AML-193 (cell line): ENCODE measurements around the gene OPN1MW3.
"Not testable (repeated sequence)": the region's sequence is repeated elsewhere in the genome, so short reads cannot be mapped to it uniquely, and the experiment has no call there.

Experiments used
- DNase-seq, 2 experiments: peaks; one replicate each; lab custom pipeline; 2025; lab: John Stamatoyannopoulos, UW

Gene OPN1MW3

DNA sequence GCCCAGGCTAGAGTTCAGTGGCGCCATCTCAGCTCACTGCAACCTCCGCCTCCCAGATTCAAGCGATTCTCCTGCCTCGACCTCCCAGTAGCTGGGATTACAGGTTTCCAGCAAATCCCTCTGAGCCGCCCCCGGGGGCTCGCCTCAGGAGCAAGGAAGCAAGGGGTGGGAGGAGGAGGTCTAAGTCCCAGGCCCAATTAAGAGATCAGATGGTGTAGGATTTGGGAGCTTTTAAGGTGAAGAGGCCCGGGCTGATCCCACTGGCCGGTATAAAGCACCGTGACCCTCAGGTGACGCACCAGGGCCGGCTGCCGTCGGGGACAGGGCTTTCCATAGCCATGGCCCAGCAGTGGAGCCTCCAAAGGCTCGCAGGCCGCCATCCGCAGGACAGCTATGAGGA is at the start of gene OPN1MW3:
Gene OPN1MW3 (plus strand): TSS at position 301 of the 400 bp plus-strand sequence. CDS start 38 bp downstream, at position 339.
- not testable (repeated sequence) for DNase-seq

DNA sequence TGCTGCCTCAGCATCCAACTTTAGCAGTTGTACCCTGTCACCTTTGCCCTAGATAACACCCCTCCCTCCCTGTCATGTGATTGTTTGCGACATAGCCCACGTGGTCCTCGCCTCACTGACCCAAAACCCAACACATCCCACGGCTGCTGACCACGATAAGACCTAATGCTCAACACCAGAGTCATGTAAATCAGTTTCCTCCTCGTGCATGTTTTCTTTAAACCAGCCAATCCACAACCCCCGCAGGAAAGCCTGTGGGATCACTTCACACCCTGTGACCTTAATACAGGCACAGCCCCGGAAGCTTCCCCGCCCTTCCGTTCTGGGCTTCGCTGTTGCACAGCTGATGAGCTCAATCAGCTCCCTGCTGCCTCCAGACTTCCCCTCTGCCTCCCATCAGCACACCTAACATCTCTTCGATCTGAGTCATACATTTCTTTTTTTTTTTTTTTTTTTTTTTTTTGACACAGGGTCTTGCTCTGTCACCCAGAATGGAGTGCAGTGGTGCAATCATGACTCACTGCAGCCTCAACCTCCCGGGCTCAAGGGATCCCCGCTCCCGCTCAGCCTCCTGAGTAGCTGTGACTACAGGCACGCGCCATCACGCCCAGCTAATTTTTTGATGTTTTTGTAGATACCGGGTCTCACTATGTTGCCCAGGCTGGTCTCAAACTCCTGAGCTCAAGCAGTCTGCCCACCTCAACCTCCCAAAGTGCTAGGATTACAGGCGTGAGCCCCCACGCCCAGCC is 47.5 kb upstream of the OPN1MW3 start:
- DNase-seq: not testable (repeated sequence)

DNA sequence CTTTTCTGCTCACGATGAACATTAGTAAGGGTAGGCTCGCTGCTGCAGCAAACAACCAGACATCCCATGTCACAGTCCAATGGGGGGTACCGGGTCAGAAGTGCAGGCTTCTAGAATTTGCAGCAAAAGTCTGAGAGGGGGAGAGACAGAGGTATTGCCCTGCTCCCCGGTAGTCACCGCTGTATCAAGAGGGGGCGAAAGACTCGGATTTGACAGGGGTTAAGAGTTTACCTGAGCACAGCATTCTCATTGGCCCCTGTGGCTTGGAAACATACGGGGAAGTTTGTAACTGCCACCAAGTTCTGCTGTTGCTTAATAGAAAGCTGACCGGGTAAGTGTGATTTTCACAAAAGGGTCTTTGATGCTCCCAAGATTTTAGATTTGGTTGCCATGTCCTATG is 46.3 kb upstream of the OPN1MW3 start:
- not testable (repeated sequence) for DNase-seq

DNA sequence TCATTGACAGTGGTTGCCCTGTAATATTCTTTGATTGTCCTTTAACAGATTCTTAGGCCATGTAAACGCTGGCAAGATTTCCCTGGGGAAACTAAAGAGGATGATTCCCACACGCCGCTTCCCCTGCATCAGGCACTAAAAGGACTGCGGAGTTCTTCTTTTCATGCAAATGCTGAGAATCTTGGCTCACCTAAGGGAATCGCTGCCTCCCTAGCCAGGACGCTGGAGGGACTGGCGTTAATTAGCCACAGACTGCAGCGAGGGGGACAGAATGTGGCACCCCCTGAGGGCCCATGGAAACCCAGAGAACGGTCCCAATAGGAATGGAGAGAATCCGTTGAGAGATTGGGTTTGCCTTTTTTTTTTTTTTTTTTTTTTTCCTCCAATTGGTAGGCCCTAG is 45.9 kb upstream of the OPN1MW3 start:
- not testable (repeated sequence) for DNase-seq

DNA sequence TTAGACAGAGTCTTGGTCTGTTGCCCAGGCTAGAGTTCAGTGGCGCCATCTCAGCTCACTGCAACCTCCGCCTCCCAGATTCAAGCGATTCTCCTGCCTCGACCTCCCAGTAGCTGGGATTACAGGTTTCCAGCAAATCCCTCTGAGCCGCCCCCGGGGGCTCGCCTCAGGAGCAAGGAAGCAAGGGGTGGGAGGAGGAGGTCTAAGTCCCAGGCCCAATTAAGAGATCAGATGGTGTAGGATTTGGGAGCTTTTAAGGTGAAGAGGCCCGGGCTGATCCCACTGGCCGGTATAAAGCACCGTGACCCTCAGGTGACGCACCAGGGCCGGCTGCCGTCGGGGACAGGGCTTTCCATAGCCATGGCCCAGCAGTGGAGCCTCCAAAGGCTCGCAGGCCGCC is 37.9 kb upstream of the OPN1MW3 start, which contains the start of gene OPN1MW2:
Gene OPN1MW2 (plus strand): TSS at position 301 of the 400 bp plus-strand sequence. CDS start 60 bp downstream, at position 361.
- not testable (repeated sequence) for DNase-seq

DNA sequence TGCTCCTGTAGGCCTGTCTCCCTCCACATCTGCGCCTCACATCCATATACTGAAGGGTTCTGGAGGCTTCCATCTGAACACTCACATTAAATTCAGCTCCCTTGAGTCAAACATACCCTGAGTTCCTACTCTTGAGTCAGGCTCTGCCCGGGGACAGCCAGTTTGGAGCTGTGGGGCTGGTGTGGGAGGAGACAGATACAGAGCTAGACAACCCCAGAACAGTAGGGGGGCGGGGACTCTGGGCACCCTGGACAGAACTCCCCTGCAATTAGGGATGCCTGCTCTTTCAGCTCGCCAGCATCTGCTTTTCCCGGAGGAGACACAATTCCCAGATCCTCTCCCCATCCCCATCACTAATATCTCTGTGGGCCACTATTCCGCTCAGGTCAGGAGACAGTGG is 32.1 kb upstream of the OPN1MW3 start:
- not testable (repeated sequence) for DNase-seq

DNA sequence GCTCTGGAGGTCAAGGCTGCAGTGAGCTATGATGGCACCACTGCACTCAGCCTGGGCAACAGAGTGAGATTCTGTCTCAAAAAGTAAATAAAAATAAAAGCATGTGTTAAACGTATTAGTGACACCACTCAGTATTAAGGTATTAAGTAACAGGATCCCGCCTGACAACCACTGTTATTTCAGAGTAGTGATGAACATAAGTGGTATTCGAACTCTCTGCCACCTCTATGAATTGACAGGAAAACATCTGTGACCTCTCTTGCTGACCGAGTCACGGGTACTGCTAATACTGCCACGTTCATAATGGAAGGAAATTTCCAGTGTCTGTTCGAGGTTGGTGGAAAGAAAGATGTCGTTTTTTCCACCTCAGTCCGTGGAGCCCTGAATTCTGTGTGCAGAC is 30.7 kb upstream of the OPN1MW3 start:
- not testable (repeated sequence) for DNase-seq

DNA sequence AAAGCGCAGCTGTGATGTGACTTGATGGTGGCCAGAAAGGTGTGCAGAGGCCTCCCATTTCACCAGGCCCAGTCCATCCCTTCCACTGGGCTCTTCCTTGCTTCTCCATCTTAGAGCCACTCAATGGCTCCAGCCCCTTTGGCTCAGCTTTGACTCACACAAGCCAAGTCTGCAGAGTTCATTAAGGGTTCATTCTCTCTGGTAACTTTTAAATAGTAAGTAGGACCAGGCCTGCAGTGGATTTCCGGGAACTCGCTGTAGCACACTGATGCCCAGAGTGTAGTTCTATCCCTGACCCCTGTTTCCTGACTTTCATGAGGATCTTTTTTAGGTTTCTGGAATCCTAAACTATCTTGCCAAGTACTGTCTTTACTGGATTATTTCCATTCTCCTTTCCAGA is 25.9 kb upstream of the OPN1MW3 start:
- DNase-seq: not testable (repeated sequence)

DNA sequence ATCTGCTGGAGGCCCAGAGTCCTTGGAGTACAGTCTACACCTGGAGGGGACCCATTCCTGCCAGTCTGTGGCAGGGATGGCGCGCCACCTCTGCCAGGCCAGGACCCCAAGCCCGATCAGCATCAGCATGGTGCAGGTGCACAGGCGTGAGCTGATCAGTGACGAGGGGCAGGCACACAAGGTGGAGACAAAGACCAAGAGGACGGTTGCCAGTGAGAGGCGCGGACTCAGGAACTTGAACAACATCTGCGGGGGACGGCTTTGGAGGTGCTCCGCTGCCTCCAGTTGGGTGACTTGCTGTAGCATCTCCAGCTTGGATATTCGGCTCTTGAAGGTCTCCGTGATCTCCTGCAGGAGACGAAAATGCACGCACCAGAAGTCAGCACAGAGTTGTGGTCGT is 23.8 kb upstream of the OPN1MW3 start:
- not testable (repeated sequence) for DNase-seq

DNA sequence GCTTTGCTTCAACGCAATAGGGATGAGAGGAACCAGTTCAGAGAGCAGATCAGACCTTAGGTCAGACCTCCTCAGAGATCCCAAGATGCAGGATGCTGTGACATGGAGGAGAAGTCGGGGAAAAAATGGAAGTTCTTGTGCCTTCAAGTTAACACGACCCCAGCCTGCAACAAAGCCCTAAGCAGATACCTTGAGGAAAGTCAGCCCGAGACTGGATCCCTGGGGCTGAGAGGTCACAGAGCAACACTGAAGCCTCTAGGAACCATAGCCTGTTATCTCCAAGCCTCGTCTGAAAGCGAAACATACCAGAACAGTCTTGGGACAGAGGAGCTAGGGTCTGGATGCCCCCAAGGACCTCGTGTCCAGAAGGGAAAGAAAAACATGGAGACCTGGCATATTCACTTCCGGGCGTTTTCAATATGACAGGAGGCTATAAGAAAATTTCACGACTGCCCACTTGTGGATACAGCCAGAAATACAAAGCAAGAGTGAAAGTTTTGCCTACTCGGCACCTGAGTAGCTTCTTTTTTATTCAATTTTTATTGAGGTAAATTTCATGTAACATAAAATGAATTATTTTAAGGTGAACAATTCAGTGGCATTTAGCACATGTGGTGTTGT is 18.3 kb upstream of the OPN1MW3 start:
- DNase-seq: not testable (repeated sequence)

DNA sequence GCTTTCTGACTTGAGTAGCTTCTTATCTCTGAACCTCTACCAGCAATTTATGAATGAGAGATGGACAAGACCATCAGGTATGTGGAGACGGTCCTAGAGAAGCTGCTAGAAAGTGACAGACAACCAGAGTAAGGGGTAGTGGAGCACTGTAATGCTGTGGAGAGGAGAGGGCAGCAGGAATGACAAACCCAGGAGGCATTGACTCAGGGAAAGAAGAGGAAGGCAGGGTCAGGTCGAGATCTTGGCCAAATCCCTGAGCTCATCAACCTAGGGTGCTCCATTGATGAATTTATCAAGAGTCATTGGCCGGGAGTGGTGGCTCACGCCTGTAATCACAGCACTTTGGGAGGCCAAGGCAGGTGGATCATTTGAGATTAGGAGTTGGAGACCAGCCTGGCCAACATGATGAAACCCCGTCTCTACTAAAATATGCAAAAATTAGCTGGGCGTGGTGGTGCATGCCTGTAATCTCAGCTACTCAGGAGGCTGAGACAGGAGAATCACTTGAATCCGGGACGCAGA is 17.3 kb upstream of the OPN1MW3 start:
- DNase-seq: not testable (repeated sequence)

DNA sequence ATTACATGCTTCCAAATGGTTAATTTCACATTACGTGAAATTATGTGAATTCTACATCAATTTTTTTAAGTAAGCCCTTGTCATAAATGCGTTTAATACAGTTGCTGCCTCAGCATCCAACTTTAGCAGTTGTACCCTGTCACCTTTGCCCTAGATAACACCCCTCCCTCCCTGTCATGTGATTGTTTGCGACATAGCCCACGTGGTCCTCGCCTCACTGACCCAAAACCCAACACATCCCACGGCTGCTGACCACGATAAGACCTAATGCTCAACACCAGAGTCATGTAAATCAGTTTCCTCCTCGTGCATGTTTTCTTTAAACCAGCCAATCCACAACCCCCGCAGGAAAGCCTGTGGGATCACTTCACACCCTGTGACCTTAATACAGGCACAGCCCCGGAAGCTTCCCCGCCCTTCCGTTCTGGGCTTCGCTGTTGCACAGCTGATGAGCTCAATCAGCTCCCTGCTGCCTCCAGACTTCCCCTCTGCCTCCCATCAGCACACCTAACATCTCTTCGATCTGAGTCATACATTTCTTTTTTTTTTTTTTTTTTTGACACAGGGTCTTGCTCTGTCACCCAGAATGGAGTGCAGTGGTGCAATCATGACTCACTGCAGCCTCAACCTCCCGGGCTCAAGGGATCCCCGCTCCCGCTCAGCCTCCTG is 9.9 kb upstream of the OPN1MW3 start:
- DNase-seq: not testable (repeated sequence)

DNA sequence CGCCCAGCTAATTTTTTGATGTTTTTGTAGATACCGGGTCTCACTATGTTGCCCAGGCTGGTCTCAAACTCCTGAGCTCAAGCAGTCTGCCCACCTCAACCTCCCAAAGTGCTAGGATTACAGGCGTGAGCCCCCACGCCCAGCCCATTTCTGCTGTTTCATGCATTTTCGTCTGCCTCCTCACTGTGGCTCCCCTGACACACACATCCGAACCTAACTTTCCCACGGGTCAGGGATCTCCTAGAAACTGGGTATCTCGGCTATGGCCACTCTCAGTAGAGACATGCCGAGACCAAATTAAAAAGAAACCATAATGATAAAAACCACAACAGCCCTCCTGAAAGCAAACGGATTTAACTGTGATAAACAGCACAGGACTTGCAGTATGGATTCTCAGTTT is 9.3 kb upstream of the OPN1MW3 start:
- DNase-seq: not testable (repeated sequence)

DNA sequence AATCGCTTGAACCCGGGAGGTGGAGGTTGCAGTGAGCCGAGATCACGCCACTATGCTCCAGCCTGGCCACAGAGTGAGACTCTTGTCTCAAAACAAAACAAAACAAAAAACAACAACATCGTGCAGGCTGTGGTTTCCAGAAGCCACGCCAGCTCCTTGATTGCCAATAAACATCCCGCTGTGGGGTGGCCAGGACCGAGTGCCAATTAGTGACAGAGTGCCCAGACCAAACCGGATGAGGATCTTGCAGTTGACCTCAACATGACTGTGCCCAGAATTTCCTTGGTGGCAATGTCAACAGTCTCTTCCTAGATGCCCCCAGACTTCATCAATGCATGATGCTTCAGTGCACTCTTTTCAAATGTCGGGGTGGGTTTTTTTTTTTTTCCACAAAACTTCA is 1.3 kb downstream of the OPN1MW3 start:
- not testable (repeated sequence) for DNase-seq

DNA sequence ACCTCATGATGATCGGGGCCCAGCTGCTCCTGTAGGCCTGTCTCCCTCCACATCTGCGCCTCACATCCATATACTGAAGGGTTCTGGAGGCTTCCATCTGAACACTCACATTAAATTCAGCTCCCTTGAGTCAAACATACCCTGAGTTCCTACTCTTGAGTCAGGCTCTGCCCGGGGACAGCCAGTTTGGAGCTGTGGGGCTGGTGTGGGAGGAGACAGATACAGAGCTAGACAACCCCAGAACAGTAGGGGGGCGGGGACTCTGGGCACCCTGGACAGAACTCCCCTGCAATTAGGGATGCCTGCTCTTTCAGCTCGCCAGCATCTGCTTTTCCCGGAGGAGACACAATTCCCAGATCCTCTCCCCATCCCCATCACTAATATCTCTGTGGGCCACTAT is 5.7 kb downstream of the OPN1MW3 start:
- not testable (repeated sequence) for DNase-seq

DNA sequence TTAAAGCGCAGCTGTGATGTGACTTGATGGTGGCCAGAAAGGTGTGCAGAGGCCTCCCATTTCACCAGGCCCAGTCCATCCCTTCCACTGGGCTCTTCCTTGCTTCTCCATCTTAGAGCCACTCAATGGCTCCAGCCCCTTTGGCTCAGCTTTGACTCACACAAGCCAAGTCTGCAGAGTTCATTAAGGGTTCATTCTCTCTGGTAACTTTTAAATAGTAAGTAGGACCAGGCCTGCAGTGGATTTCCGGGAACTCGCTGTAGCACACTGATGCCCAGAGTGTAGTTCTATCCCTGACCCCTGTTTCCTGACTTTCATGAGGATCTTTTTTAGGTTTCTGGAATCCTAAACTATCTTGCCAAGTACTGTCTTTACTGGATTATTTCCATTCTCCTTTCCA is 11.9 kb downstream of the OPN1MW3 start:
- DNase-seq: not testable (repeated sequence)

DNA sequence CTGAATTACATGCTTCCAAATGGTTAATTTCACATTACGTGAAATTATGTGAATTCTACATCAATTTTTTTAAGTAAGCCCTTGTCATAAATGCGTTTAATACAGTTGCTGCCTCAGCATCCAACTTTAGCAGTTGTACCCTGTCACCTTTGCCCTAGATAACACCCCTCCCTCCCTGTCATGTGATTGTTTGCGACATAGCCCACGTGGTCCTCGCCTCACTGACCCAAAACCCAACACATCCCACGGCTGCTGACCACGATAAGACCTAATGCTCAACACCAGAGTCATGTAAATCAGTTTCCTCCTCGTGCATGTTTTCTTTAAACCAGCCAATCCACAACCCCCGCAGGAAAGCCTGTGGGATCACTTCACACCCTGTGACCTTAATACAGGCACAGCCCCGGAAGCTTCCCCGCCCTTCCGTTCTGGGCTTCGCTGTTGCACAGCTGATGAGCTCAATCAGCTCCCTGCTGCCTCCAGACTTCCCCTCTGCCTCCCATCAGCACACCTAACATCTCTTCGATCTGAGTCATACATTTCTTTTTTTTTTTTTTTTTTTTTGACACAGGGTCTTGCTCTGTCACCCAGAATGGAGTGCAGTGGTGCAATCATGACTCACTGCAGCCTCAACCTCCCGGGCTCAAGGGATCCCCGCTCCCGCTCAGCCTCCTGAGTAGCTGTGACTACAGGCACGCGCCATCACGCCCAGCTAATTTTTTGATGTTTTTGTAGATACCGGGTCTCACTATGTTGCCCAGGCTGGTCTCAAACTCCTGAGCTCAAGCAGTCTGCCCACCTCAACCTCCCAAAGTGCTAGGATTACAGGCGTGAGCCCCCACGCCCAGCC is 27.3 kb downstream of the OPN1MW3 start:
- DNase-seq: not testable (repeated sequence)

DNA sequence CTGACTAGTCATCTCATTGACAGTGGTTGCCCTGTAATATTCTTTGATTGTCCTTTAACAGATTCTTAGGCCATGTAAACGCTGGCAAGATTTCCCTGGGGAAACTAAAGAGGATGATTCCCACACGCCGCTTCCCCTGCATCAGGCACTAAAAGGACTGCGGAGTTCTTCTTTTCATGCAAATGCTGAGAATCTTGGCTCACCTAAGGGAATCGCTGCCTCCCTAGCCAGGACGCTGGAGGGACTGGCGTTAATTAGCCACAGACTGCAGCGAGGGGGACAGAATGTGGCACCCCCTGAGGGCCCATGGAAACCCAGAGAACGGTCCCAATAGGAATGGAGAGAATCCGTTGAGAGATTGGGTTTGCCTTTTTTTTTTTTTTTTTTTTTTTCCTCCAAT is 29.0 kb downstream of the OPN1MW3 start:
- DNase-seq: not testable (repeated sequence)

DNA sequence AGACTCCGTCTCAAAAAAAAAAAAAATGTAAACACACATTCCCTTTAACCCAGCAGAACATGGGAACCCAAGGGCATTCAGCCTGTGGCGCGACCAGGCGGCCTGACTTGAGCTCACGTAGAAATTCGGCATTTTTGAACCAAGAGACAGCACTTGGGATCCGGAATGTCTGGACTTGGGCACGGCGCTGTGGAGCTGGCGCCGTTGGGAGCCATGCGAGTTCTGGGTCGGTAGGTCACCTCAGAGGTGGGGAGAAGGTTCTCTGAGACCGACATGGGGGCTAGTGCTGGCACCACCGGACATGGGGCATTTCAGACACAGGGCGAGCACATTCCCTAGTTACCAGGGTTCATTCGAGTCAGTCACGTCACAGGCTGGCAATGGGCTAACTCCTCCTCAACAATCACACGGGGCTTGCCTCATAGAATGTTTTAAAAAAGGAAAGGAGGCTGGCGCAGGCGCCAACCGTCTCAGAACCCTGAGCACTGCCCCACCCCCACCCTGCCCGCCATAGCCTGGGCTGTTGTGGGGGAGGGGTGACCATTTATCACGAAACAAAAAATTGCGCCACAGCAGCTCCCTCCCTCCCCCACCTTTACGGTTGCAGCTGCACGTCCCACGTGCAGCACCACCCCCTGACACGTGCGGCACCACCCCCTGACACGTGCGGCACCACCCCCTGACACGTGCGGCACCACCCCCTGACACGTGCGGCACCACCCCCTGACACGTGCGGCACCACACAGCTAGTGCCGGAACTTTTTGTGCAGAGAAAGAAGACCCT is 37.6 kb downstream of the OPN1MW3 start, which contains the start of gene TEX28:
Gene TEX28 (minus strand): TSS at position 334 of the 784 bp plus-strand sequence. CDS start 3,007 bp downstream, outside the sequence.
- DNase-seq: no peak

DNA sequence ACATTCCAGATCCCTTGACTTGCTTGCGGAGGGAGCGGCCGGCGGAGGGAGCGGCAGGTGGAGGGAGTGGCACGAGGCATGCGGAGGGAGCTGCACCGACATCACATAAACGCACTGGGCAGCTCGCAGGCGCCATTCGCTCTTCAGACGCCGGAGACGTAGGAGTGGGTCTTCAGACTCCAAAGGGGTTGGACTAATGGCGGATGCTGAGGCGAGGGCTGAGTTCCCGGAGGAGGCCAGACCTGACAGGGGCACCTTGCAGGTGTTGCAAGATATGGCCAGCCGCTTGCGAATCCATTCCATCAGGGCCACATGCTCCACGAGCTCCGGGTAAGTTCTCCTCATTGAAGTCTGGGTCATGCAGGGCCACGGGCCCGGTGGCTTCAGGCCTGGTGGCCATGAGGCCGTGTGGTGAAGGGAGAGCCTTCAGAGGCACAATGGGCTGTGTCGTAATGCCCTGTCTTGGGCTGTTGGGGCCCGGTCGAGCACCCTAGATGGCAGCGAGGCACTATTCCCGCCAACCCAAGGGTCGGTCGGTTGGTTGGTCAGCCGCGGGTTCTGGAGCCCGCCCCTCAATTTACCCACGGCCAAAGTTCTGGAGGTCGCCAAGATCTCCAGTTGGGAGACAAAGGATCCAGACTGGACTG is 38.4 kb downstream of the OPN1MW3 start, which contains the start of gene TKTL1:
Gene TKTL1 (plus strand): TSS at position 132 of the 647 bp plus-strand sequence. CDS start 65 bp downstream, at position 197.
- DNase-seq: no peak
